Sigmoid colon (tissue), 4 donors: ENCODE measurements around the gene DYNC1H1.

Experiments
- EP300 ChIP-seq, 4 donors: sonication (generic); formaldehyde crosslinking; IDR thresholded peaks; one replicate each; pipeline ENCODE4 v1.6.1; 2017; ENCODE audit warnings: antibody characterized with exemption in 4 of 4
- POLR2A ChIP-seq, 2 donors: fragments of 450-650 bp; IDR thresholded peaks; one replicate each; pipeline ENCODE4 v1.6.1; 2016; ENCODE audit warnings: antibody characterized with exemption in 2 of 2, mild to moderate bottlenecking in 2 of 2, moderate library complexity in 2 of 2
- POLR2AphosphoS5 ChIP-seq, 4 donors: sonication (generic); formaldehyde crosslinking; IDR thresholded peaks; one replicate each; pipeline ENCODE4 v1.6.1; 2017; ENCODE audit warnings: antibody characterized with exemption in 4 of 4
- TF ChIP-seq, protein P1 (sequence below), 4 experiments: fragments of 450-650 bp in 3 of 4; fragments of 200-600 bp in 1 of 4; IDR thresholded peaks; one replicate each; pipeline ENCODE4 v1.5.1; 2016 to 2019; ENCODE audit warnings: antibody characterized with exemption in 4 of 4, mild to moderate bottlenecking in 3 of 4, moderate library complexity in 2 of 4

DNA sequence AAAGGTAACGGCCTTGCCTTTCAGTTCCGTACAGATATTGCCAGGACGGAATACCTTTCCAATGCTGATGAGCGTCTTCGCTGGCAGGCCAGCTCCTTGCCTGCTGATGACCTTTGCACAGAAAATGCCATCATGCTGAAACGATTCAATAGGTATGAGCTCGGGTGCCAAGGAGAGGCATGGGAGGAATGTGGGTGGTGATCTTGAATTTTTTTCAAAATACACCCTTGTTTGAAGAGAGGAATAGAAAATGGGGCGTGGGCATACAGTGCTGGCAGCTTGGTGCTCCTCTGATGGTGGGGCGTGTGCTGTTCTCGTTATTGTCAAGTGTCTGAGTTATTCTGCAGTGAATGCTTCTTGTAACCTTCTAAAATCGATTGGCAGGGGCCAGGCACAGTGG lies 69.9 kb downstream of the DYNC1H1 start:
- no peak for TF ChIP-seq POLR2A (IDR thresholded peaks at IDR 0.05)
- TF ChIP-seq, protein P1, sequence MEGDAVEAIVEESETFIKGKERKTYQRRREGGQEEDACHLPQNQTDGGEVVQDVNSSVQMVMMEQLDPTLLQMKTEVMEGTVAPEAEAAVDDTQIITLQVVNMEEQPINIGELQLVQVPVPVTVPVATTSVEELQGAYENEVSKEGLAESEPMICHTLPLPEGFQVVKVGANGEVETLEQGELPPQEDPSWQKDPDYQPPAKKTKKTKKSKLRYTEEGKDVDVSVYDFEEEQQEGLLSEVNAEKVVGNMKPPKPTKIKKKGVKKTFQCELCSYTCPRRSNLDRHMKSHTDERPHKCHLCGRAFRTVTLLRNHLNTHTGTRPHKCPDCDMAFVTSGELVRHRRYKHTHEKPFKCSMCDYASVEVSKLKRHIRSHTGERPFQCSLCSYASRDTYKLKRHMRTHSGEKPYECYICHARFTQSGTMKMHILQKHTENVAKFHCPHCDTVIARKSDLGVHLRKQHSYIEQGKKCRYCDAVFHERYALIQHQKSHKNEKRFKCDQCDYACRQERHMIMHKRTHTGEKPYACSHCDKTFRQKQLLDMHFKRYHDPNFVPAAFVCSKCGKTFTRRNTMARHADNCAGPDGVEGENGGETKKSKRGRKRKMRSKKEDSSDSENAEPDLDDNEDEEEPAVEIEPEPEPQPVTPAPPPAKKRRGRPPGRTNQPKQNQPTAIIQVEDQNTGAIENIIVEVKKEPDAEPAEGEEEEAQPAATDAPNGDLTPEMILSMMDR (IDR thresholded peaks at IDR 0.05), result no peak
- TF ChIP-seq POLR2AphosphoS5 (IDR thresholded peaks at IDR 0.05), result no peak
- no peak for TF ChIP-seq EP300 (IDR thresholded peaks at IDR 0.05)
